Islet of Langerhans (tissue), 1 donor: ENCODE data around the gene SLC25A44.

Experiments used
- FAIRE-seq: peaks from one replicate; lab custom pipeline; 2011; peaks lifted over from hg19 to GRCh38; lab: Jason Lieb, UNC

SLC25A44 gene

GRCh38 chr1:156193488-156194299 lies at the start of gene SLC25A44:
SLC25A44 (plus strand) TSS chr1:156194104; CDS start chr1:156199848, 5,744 bp downstream.
- FAIRE-seq, result peak; percentile 97

DNA sequence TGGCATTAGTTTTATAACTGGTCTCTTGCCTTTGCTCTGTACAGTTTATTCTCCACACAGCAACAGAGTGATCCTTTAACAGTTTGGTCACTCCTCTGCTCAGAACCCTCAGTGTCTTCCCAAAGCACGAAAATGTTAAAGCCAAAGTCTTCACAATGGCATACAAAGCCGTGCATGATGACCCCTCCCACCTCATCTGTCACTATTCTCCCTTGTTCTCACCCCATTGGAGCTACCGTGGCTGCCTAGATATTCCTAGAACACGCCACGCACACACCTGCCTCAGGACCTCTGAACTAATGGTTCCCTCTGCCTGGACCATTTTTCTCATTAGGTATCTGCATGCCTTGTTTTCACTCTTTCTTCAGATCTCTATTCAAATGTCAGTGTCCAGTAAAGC lies 49.2 kb upstream of the SLC25A44 start:
- FAIRE-seq, result no peak

GRCh38 chr1:156145650-156146019 lies 48.3 kb upstream of the SLC25A44 start:
- FAIRE-seq, result no peak

DNA sequence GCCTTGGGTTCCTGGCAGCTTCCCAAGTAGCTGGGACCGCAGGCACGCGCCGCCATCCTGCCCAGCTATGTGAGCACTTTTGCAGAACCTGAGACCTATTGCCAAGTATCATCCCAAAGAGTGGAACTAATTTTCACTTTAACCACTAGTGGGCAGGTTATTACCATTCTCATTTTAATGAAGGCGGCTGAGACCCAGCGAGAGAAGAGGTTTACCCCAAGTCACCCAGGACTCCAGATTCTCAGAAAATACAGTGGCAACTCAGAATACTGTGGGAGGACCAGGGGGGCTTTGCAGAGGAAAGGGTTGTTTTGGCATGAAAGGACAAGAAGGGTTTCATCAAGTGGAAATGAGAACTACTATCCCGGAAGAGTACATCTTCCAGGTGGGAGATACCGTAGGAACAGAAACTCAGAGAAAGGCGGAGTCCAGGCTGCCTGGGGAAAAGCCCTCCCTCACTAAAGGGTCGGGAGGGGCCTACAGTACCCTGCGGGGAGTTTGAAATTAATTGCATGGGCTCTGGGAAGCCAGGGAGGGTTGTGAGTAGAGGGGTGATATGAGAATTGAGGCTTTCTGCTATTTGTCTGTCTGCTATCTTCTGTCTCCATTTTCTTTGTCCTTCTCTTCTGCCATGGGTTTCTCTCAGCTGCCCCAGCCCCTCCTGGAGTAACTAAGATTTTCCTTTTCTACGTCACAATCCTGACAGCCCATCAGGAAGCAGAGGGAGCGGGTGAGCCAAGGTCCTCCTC lies 47.7 kb upstream of the SLC25A44 start:
- FAIRE-seq, result peak; percentile 79

- no peak for FAIRE-seq
Observed at GRCh38 chr1:156146769-156147405, 47.0 kb upstream of the SLC25A44 start.

DNA sequence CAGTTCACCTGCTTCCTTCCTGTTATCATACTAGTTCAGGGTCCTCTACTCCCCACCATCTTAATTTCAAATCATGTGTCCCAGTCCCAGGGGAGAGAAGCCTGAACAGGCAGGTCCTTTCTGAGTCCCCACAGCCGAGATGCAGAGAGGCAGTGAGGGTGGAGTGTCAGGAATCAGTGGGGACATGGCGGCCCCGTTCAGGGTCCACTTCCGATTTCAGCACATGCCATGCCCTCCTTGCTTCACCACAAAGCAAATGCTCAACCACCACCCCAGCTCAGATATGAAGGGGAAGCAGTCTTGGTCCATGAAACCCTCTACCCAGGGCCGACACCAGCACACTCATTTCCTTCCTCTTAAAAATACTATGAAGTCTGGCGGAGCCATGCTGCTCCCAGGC lies 45.7 kb upstream of the SLC25A44 start:
- no peak for FAIRE-seq

DNA sequence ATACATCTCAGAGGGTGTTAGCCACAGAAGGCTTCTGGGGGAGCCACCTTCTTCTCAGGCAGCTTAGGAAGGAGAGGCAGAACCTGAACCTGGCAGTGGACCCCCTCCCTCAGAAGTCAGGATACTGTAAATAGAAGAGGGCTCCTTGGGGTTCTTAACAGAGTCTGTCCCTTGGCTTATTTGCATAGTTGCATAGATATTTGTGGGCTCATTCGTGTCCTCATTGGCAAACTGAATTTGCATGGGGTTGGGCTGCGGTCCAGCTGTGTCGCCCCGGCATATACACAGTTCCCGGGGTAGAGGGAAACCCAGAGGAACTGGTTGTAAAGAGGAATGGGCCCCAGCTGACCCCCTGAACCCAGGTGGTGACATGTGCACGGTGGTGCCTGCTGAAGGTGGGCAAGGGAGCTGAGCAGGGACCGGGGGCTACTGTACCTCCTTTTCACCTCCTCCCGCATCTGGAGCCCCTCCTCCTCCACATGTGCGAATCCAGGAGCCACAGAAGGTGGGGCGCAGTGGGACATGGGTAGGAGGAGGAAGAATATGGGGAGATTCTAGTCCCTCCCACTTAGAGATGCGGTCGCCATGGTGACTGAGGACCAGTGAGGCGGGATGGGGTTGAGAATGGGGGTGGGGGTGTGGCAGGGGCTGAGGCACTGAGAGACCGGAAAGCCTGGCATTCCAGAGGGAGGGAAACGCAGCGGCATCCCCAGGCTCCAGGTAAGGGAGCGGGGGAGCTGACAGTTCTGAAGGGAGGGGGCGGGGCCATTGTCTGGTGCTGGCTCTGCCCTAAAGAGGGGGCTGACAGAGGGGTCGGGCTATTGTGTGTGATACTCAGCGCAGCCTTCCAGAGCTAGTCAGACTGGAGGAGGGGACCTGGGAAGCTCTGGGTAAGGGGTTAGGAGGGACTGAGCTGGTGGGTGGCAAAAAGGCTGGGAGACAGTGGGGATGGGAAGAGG lies 44.3 kb upstream of the SLC25A44 start:
- FAIRE-seq, result no peak

DNA sequence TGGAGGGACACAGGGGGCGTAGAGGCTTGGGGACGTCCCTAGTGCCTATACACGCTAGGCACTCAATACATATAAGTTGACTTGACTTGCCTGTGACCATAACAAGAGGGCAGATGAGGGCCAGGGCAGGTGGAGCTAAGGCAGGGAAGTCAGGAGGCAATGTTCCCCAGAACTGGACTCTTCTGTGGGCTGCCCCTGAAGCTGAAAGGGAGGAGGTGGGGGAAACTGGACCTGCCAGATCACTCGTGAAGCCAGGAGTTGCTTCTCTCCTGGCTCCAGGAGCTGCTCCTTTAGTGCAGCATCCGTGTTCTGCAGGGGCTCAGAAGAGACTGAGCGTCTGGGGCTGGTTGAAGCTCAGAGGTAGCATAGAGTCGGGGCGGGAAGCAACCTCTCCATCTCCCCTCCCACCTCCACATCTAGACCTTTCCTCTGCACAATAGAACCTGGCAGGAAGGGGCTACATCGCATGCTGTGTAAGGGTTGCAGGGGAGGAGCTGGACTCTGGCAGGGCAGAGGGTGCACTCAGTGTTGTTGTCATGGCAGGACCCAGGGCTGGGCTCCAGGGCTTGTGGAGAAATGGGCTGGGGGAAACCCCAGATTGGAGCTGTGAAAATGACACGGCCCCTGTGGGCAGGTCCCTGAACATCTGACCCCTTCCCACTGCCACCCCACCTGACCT lies 43.4 kb upstream of the SLC25A44 start:
- no peak for FAIRE-seq

- no peak for FAIRE-seq
Observed at GRCh38 chr1:156151093-156151688, 42.7 kb upstream of the SLC25A44 start.

- no peak for FAIRE-seq
Observed at GRCh38 chr1:156152628-156153027, 41.3 kb upstream of the SLC25A44 start.

DNA sequence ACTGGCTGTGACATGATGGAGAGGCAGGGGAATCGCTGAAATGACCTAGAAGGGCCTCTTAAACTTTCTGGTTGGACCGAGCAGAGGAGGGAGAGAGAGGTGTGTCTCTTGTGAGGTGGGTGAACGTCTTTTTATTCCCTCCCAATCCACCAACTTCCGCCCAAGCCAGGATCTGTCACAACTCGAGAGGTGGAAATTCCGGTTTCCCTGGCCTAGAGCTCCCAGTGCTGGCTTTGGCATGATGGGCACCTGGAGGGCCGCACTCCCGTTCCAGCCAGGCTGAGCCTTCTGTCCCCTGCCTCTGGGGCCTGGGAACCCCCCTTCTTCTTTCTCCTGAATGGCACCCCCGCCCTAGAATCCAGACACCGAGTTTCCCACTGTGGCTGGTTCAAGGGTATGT lies 40.5 kb upstream of the SLC25A44 start, which contains the start of gene SEMA4A:
TSS of gene SEMA4A (plus strand) at position 224 of the 400 bp plus-strand sequence. CDS start 994 bp downstream, outside the sequence.
- no peak for FAIRE-seq

GRCh38 chr1:156154317-156154749 lies 39.6 kb upstream of the SLC25A44 start:
- no peak for FAIRE-seq

DNA sequence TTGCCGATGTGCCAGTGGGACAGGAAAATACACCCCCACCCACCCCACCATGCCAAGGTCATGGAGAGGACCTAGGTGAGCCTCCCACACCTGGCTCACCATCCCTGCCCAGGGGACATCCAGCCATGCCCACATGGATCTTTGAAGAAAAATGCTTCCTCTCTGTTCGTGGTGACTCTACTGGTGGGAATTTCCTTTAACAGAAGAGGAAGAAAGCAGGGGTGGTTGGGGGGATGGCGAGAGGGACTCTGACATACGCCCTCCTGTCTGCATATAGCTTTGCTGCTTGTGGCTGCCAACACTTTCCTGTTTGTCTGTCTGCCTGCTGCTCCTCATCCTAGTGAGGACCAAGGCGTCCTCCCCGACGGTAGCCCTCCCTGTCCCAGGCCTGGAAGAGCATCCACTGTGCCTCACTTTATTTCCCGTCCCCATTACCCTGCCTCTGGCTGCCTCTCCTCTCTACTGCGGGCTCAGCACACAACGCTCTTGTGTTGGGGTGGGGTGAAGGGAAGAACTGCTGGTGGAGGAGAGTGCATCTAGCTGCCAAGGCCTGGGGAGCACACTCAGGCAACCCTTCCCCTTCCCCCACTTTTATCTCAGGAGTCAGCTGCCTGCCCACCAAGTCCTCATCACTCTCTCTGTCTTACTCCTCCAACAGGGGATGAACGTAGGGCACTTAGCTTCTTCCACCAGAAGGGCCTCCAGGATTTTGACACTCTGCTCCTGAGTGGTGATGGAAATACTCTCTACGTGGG lies 38.0 kb upstream of the SLC25A44 start:
- no peak for FAIRE-seq

- FAIRE-seq, result no peak
Observed at GRCh38 chr1:156157506-156157905, 36.4 kb upstream of the SLC25A44 start.

DNA sequence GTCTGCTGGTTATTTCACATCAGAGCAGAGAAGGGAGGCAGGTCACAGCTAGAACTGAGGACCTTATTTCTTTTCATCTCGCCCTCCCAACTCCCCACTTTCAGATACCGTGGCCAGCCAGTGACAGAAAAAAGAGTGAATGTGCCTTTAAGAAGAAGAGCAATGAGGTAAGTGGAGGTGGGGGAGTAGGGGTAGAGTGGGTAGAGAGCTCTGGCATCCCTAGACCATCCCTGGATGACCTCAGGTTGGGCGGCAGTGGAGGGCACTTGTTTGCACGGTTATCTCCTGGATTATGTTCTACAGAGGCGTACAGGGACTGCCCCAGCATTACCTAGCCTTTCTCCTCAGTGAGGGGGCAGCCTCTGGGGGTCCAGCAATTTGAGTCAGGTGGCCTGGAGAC lies 35.9 kb upstream of the SLC25A44 start:
- FAIRE-seq, result no peak

GRCh38 chr1:156160000-156160742 lies 33.7 kb upstream of the SLC25A44 start:
- no peak for FAIRE-seq

DNA sequence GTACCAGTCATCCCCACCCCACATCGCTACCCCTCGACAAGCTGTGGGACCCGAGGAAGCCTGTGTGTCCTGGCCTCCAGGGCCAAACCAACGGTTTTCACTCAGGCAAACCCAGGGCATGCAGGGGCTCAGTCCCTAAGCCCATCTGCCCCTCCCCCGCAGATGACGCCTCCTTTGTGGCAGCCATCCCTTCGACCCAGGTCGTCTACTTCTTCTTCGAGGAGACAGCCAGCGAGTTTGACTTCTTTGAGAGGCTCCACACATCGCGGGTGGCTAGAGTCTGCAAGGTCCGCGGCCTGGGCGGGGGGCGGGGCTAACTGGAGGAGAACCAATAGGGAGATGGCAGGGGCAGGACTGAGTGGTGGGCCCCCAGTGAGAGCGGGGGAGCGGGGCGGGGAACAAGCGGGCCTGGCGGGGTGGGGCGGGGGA lies 33.1 kb upstream of the SLC25A44 start:
- no peak for FAIRE-seq

GRCh38 chr1:156162430-156163037 lies 31.4 kb upstream of the SLC25A44 start:
- no peak for FAIRE-seq

DNA sequence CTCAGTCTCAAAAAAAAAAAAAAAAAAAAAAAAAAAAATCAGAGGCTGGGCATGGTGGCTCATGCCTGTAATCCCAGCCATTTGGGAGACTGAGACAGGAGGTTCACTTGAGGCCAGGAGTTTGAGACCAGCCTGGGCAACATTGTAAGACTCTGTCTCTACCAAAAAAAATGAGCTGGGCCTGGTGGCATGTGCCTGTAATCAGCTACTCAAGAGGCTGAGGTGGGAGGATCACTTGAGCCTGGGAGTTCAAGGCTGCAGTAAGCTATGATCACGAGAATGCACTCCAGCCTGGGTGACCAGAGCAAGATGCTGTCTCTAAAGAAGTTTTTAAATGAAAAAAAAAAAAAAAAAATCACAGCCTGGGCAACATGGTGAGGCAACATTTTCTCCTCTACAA lies 30.2 kb upstream of the SLC25A44 start:
- FAIRE-seq, result no peak
